ENCODE measurements around the gene CLDN16.

The CLDN16 gene

DNA sequence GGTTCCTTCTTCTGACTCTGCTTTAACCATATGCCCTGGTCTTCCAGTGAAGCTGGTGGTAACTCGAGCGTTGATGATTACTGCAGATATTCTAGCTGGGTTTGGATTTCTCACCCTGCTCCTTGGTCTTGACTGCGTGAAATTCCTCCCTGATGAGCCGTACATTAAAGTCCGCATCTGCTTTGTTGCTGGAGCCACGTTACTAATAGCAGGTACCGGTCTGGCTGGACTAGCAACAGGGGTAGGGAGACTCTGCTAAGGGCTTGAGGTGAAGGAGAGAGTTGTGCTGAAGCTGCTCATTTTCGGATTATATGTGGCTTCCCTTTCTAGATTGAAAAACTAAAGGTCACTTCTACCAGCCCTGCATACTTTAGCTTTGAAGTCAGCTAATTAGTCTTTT is 16.8 kb downstream of the CLDN16 start:
- peak; percentile 31; the same call in 1 of the 2 replicates for TF ChIP-seq TEAD4 (IDR thresholded peaks at IDR 0.05)
- TF ChIP-seq CREB1 (IDR thresholded peaks at IDR 0.05; ENCODE audit: low read depth), result no peak

DNA sequence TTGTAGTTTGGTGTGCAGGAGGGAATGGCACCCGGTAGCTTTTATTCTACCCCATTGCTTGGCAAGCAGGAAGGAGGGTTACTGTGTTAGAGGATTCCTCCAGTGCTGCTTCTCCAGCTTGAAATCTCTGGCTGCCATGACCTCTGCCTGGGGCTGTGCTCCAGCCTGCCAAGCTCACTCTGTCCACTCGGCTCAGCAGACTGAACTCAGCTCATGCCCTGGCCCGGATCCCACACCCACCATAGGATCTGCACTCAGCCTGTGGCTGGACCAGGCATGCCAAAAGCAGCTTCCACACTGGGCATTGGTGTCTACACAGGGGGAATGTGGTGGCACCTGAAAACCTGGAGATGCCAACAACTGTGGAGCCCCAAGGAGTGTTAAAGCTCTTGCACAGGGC is 26.3 kb downstream of the CLDN16 start:
- TF ChIP-seq EGR1 (IDR thresholded peaks at IDR 0.05) (no peak), NFIC (IDR thresholded peaks at IDR 0.05) (no peak), TEAD4 (IDR thresholded peaks at IDR 0.05) (no peak), EP300 (IDR thresholded peaks at IDR 0.05; ENCODE audit: borderline replicate concordance) (no peak), RAD21 (IDR thresholded peaks at IDR 0.05; ENCODE audit: low read depth) (no peak)

DNA sequence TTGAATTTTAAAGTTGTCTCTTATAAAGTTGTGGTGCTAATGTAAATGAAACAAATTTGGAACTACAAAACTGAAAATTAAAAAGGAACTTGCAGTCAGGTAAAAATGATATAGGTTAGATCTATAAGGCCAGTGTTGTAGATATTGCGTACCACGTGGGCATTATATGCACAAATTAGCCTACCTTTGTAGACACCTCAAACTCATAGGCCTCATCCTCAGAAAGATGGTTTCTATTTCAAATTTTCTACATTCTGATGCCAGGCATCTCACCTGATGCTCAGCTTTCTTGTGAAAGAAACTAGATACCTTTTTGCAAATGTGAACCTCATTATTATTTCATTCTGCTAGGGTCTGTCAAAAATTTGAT is 36.1 kb downstream of the CLDN16 start:
- TF ChIP-seq, protein P1, sequence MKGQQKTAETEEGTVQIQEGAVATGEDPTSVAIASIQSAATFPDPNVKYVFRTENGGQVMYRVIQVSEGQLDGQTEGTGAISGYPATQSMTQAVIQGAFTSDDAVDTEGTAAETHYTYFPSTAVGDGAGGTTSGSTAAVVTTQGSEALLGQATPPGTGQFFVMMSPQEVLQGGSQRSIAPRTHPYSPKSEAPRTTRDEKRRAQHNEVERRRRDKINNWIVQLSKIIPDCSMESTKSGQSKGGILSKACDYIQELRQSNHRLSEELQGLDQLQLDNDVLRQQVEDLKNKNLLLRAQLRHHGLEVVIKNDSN (IDR thresholded peaks at IDR 0.05), result peak; percentile 44
- no peak for TF ChIP-seq EGR1 (IDR thresholded peaks at IDR 0.05)

DNA sequence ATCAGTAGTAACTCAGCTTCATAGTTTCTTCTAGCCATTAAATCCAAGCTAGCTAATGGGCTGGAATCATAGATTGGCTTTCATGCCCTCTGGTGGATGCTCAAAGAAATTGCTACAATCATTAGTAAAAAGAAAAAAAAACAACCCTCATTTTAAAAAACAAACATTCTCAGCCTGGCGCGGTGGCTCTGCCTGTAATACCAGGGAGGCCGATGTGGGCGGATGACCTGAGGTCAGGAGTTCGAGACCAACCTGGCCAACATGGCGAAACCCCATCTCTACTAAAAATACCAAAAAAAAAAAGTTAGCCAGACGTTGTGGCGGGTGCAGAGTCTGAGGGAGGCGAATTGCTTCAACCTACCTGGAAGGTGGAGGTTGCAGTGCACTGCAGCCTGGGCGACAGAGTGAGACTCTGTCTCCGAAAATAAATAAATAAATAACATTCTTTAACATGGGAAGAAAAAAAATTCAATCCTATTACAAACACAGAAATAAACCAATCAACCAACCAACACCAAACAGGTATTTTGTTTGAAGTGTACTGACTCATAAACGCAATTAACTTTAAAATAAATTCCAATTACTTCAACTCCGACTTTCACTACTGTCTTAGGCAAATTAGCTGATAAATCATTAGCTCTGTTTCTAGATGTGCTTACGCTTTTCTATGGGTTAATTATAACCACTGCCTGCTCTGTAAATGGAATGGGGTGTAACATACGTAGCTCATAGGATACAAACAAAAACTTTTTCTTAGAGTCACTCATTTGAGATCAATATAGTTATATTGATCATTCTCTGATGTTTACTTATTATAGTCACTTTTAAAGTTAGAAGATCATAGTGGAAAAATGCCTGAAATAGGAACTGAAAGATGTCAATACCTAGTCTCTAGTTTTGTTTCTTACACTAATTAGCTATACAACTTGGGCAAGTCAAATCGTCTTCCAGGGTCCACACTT is 36.8 kb downstream of the CLDN16 start:
- TF ChIP-seq NFIC (IDR thresholded peaks at IDR 0.05) (peak; percentile 10; the same call in 1 of the 2 replicates), FOXM1 (IDR thresholded peaks at IDR 0.05; ENCODE audit: borderline replicate concordance, low read depth) (peak; percentile 74), TCF12 (IDR thresholded peaks at IDR 0.05; ENCODE audit: low read depth) (peak; percentile 63; the same call in 1 of the 2 replicates), RAD21 (IDR thresholded peaks at IDR 0.05; ENCODE audit: low read depth) (peak; percentile 87), EGR1 (IDR thresholded peaks at IDR 0.05) (peak; percentile 98), TEAD4 (IDR thresholded peaks at IDR 0.05) (peak; percentile 68), ZBTB7A (IDR thresholded peaks at IDR 0.05; ENCODE audit: low read depth) (no peak), TAF1 (IDR thresholded peaks at IDR 0.05; ENCODE audit: low read depth) (no peak), YY1 (IDR thresholded peaks at IDR 0.05; ENCODE audit: low read depth) (peak; percentile 75; the same call in 1 of the 2 replicates)

DNA sequence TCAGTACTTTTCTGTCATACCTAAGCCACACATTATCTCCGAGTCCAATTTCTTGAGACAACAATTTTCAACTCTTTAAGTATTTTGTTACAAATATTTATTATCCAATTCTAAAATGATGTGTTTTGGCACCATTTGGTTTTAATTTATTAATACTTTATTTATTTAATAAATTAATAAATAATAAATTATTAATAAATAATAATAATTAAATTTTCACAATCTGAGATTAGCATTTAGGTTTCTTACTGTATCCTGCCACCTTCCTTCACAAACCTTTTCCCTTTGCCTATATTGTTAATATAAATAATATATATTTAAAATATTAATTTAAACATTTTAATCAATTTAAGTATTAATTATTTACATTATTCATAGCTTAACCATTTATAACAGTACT is 37.9 kb downstream of the CLDN16 start:
- TF ChIP-seq, protein P1 (IDR thresholded peaks at IDR 0.05), result no peak
- TF ChIP-seq, protein P2, sequence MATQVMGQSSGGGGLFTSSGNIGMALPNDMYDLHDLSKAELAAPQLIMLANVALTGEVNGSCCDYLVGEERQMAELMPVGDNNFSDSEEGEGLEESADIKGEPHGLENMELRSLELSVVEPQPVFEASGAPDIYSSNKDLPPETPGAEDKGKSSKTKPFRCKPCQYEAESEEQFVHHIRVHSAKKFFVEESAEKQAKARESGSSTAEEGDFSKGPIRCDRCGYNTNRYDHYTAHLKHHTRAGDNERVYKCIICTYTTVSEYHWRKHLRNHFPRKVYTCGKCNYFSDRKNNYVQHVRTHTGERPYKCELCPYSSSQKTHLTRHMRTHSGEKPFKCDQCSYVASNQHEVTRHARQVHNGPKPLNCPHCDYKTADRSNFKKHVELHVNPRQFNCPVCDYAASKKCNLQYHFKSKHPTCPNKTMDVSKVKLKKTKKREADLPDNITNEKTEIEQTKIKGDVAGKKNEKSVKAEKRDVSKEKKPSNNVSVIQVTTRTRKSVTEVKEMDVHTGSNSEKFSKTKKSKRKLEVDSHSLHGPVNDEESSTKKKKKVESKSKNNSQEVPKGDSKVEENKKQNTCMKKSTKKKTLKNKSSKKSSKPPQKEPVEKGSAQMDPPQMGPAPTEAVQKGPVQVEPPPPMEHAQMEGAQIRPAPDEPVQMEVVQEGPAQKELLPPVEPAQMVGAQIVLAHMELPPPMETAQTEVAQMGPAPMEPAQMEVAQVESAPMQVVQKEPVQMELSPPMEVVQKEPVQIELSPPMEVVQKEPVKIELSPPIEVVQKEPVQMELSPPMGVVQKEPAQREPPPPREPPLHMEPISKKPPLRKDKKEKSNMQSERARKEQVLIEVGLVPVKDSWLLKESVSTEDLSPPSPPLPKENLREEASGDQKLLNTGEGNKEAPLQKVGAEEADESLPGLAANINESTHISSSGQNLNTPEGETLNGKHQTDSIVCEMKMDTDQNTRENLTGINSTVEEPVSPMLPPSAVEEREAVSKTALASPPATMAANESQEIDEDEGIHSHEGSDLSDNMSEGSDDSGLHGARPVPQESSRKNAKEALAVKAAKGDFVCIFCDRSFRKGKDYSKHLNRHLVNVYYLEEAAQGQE (IDR thresholded peaks at IDR 0.05; ENCODE audit: low read depth), result no peak
- TF ChIP-seq CREB1 (IDR thresholded peaks at IDR 0.05; ENCODE audit: low read depth) (no peak), TEAD4 (IDR thresholded peaks at IDR 0.05) (no peak), RAD21 (IDR thresholded peaks at IDR 0.05; ENCODE audit: low read depth) (no peak), TCF12 (IDR thresholded peaks at IDR 0.05; ENCODE audit: low read depth) (no peak), EP300 (IDR thresholded peaks at IDR 0.05; ENCODE audit: borderline replicate concordance) (no peak), EGR1 (IDR thresholded peaks at IDR 0.05) (no peak), NFIC (IDR thresholded peaks at IDR 0.05) (no peak), TAF1 (IDR thresholded peaks at IDR 0.05; ENCODE audit: low read depth) (no peak), FOXM1 (IDR thresholded peaks at IDR 0.05; ENCODE audit: borderline replicate concordance, low read depth) (no peak), YY1 (IDR thresholded peaks at IDR 0.05; ENCODE audit: low read depth) (no peak), ZBTB7A (IDR thresholded peaks at IDR 0.05; ENCODE audit: low read depth) (no peak)
- TF ChIP-seq, protein P3, sequence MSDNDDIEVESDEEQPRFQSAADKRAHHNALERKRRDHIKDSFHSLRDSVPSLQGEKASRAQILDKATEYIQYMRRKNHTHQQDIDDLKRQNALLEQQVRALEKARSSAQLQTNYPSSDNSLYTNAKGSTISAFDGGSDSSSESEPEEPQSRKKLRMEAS (IDR thresholded peaks at IDR 0.05), result no peak

DNA sequence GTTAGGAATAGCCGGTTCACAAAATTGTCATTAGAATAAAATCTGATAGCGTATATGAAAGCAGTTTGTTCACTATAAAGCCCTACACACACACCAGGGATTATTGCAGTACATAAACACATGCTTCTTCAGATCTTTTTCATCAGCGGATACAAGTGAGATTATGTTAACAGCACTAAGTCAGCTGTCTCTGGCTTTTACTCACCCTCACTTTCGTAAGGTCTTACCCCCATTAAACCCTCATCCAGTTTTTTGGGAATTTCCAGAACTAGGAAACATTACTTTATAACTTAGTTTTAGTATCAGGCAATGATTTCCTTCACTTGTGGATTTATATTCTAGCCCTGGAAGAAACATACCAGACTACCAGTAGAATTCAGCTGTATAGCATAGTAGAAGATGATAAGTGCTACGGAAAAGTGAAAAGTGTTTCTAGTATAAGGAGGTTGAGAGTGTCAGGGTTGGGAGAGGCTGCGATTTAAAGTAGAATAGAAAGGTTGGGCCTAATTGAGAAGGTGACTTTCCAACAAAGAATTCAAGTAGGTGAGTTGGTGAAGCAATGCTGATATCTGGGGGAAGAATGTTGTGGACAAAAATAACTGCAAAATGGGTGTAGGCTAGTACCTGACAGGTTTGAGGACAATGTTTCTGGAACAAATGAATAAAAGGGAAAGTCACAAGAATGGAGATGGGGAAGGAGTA is 39.0 kb downstream of the CLDN16 start:
- TF ChIP-seq TCF12 (IDR thresholded peaks at IDR 0.05; ENCODE audit: low read depth) (no peak), CEBPB (IDR thresholded peaks at IDR 0.05) (no peak), TAF1 (IDR thresholded peaks at IDR 0.05; ENCODE audit: low read depth) (no peak), EP300 (IDR thresholded peaks at IDR 0.05; ENCODE audit: borderline replicate concordance) (no peak), EGR1 (IDR thresholded peaks at IDR 0.05) (no peak), CREB1 (IDR thresholded peaks at IDR 0.05; ENCODE audit: low read depth) (no peak), RAD21 (IDR thresholded peaks at IDR 0.05; ENCODE audit: low read depth) (no peak), NFIC (IDR thresholded peaks at IDR 0.05) (no peak), TEAD4 (IDR thresholded peaks at IDR 0.05) (no peak), YY1 (IDR thresholded peaks at IDR 0.05; ENCODE audit: low read depth) (no peak)
- TF ChIP-seq, protein P2 (IDR thresholded peaks at IDR 0.05; ENCODE audit: low read depth), result no peak
- TF ChIP-seq, protein P1 (IDR thresholded peaks at IDR 0.05), result no peak
- TF ChIP-seq, protein P3 (IDR thresholded peaks at IDR 0.05), result no peak

Measured in Ishikawa (cell line).